Stimulated activated CD8-positive, alpha-beta memory T cell treated with anti-CD3 and anti-CD28 coated beads, Interleukin-4, amount 100 ng/mL, for 1 hour (primary cell): ENCODE measurements around the gene EFCAB3.
A peak's percentile ranks its signal among the peaks of the same experiment; 100 is the strongest.
"Not testable (repeated sequence)": the region's sequence is repeated elsewhere in the genome, so short reads cannot be mapped to it uniquely, and the experiment has no call there.

Experiments used
- DNase-seq, 2 donors: peaks; one replicate each; pipeline ENCODE4 v3.0.0-alpha.2; 2020; ENCODE audit warnings: low read depth in 2 of 2, low spot score in 1 of 2

EFCAB3 gene

DNA sequence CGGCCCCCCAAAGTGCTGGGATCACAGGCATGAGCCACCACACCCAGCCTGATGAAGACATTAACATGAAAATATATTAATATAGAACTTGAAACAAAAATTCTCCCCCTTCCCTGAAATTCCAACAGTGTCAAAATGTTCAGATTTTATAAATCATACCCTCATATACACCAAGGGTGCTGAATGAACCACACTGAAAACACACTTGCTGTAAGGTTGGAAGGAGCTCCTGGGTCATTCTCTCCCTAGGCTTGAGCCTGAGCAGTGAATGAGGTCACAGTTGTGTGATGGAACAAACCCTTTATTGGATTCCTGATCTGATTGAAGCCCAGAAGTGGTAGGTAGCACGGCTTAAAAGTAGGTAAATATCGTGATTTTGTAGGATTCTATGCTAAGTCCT lies at the start of gene EFCAB3:
Gene EFCAB3 (plus strand): TSS at position 301 of the 400 bp plus-strand sequence. CDS start 2,427 bp downstream, outside the sequence.
- no peak for DNase-seq

GRCh38 chr17:62336527-62336926 lies 43.8 kb upstream of the EFCAB3 start:
- DNase-seq: no peak

DNA sequence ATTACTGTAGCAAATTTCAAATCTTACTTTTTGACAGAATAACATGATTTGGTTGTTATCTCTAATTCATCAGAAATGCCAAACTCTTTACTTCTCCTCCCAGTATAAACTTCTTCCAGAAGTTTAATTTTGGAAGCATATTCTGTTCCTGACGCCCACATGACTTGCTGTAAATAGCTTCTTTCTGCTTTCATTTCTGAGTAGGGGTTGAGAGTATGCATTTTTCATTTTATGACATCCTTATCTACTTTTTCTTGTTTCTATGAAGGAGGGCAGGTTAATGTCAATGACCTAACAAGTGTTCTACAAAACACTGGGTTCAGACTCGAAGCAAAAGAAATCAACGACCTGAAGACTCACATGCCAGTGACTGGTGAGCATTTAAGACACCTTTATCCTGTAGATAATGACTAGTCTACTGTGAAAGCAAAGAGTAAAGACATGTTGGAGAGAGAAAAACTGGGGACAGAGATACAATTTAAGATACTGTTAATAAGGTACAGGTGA lies 36.5 kb upstream of the EFCAB3 start:
- no peak for DNase-seq

GRCh38 chr17:62351176-62351575 lies 29.2 kb upstream of the EFCAB3 start:
- DNase-seq: no peak

DNA sequence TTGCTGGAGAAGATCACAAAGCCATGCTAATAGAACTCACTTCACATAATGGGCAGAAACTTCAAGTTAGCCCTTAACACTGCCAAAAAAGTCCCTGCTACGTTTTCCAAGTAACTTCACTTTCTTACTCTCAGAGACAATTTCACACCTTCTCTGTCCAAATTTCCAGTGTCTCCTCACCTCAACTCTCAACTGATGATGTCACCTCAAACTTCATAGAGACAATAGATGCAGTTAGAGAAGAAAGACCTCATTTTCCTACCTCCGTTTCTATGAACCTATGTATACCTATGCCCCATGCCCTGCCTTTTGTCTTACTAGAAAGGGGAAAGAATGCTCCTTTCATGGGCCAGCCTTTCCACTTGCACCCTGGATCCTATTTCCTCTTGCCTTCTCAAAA lies 14.2 kb upstream of the EFCAB3 start:
- DNase-seq: no peak

DNA sequence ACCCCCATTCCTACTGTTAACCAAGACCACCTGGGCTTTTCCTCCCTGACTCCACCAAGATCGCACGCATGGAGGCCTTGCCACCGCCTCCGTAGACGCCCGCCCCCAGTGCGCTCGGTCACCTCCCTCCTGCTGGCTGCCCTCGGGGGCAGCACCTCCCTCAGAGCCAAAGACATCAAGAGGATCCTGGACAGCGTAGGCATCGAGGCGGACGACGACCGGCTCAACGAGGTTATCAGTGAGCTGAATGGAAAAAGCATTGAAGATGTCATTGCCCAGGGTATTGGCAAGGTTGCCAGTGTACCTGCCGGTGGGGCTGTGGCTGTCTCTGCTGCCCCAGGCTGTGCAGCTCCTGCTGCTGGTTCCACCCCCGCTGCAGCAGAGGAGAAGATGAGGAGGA lies 1.2 kb downstream of the EFCAB3 start:
- DNase-seq: no peak

- DNase-seq: no peak
Observed at GRCh38 chr17:62388856-62389255, 8.5 kb downstream of the EFCAB3 start.

DNA sequence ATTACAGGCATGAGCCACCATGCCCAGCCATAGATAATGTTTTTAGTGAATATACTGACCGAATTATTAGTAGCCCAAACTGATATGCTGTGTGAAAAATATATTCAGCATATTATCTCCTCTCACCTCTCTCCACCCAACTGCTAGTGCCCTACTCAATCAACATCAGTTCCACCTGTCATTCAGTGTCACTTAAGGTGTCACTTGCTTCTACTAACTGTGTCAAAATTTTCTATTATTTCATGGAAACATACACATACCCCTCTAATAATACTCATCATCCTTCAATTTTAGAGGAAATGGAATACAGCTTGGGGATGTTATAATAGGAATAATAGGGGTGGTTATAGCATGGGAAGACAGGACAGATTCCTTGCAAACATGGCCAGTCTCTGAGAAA lies 12.6 kb downstream of the EFCAB3 start:
- DNase-seq: no peak

DNA sequence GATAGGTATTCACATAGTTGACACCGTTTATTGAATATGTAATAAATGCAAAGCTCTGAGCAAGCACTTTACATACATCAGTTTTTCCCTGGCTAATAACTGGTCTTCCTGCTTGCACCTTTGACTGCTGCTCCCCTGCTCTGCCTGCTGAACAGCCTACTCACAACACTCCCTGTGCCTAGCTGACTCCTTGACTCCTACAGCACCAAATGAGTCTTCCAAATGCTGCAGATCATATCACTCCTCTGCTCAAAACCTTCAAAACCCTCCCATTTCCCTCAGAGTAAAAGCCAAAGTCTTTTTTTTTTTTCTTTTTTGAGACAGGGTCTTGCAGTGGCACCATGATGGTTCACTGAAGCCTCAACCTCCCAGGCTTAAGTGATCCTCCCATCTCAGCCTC lies 18.5 kb downstream of the EFCAB3 start:
- DNase-seq: no peak

DNA sequence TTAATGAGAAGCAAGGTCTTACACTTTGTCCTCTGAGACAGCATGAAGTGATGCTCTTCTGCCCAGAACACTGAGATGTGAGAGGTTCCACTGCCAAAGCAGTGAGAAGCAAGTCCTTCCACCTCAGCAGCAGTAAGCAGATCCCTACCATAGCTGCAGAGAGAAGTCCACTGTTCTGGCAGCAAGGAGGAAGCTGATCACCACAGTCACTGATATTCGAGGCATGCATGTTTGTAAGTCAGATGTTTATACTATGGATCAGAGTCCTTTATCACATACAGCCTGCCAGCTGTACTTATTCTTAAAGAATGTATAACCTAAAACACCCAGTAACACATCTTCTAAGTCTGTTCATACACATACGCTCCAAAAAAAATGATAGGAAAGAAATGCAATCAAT lies 25.1 kb downstream of the EFCAB3 start:
- no peak for DNase-seq

- not testable (repeated sequence) for DNase-seq
Observed at GRCh38 chr17:62413090-62413489, 32.7 kb downstream of the EFCAB3 start.

DNA sequence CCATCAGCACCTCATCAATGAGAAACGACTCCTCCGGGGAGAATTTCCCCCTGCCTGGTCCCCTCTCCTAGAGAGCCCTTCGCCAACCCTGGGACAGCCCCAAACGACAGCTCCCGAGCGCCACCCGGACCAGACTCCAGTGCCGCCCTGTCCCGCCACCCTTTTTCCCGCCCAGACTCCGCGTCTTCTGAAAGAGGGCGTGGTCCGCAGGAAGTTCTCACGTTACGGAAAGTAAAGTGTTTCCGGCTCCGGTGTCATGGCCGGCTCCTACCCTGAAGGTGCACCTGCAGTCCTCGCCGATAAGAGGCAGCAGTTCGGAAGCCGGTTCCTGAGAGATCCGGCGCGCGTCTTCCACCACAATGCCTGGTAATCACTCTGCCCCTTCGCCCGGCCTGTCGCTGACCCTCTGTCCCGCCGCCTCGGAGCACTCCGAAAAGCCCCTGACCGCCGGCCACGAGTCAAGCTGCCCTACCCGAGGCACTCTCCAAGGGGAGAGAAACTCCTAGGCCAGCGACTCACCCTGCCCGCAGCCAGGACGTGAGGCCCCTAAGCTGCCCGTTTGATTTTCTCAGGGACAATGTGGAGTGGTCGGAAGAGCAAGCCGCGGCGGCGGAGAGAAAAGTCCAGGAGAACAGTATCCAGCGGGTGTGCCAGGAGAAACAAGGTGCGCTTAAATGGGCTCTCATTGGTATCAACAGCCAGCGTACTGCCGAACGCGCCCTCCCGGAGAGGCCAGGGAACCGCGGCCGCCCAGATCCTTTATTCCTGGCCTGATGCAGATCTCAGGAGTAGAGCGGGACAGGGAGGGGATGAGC lies 43.5 kb downstream of the EFCAB3 start, which contains the start of gene METTL2A:
Gene METTL2A (plus strand): TSS at position 251 of the 815 bp plus-strand sequence. CDS start 6 bp downstream, at position 257.
- DNase-seq: peak; percentile 59 to 73

GRCh38 chr17:62426214-62426613 lies 45.9 kb downstream of the EFCAB3 start:
- not testable (repeated sequence) for DNase-seq

DNA sequence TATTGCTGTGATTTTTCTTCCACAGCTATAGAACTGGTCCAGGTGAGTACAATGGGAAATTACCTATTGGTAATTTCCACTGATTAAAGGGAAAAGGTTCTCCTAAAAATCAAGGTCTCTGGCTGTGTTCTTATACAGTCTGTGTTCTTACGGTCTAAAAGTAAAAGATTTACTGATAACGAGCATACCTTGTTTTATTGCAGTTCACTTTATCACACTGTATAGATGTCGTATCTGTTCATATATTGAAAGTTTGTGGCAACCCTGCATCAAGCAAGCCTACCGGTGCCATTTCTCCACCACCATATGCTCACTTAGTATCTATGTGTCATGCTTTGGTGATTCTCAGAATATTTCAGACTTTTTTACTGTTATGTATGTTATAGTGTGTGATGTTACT lies 54.9 kb downstream of the EFCAB3 start:
- DNase-seq: not testable (repeated sequence)

- not testable (repeated sequence) for DNase-seq
Observed at GRCh38 chr17:62441181-62441580, 60.8 kb downstream of the EFCAB3 start.

- DNase-seq: no peak
Observed at GRCh38 chr17:62444063-62444462, 63.7 kb downstream of the EFCAB3 start.

DNA sequence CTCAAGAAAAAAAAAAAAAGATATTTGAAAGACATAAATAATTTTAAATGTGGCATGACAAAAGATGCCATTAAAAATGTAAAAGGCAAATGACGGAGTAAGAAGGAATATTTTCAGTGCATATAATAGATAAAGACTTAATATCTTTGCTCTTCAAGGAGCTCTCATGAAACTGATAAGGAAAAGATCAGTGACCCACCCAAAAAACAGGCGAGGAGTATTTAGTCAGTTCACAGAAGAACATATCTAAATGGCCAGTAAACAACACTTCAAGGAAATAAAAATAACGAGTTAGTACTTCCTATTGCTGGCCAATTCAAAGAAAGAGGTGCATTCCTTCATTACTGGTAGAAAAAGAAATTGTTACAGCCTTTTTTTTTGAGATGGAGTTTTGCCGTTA lies 65.4 kb downstream of the EFCAB3 start:
- not testable (repeated sequence) for DNase-seq

DNA sequence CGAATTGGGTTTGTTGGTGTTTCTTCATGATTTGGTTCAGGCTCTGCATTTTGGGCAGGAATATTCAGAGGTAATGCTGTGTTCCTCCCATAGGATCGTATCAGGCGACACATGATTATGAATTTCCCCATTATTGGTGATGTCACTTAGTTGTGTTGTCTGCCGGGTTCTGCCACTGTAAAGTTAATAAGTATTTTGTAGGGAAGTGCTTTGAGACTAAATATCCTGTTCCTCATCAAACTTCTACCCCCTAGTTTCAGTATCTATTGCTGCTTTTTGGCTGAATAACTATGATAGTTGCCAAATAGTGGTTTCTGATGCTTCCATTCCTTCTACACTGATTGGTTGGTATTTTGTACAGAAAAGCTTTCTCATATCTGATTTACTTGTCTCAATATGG lies 71.8 kb downstream of the EFCAB3 start:
- DNase-seq: not testable (repeated sequence)

DNA sequence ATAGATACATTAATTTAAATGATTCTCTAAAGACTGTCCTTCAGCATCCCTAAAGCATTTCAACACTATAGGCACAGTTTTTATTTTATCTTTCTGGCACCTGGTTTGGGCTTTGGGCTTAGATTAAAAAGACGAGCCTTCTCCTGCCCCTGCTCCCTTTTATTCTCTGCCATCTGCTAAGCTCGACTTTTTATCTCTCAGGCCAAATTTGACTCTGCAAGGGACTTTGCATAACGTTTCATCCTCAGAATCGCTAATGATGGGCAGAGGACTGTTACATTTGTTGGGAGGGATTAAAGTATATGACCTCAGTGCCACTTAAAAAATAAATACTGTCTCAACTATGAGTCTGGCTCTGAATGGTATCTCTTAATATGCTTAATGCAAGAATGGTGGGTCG lies 72.7 kb downstream of the EFCAB3 start:
- not testable (repeated sequence) for DNase-seq

DNA sequence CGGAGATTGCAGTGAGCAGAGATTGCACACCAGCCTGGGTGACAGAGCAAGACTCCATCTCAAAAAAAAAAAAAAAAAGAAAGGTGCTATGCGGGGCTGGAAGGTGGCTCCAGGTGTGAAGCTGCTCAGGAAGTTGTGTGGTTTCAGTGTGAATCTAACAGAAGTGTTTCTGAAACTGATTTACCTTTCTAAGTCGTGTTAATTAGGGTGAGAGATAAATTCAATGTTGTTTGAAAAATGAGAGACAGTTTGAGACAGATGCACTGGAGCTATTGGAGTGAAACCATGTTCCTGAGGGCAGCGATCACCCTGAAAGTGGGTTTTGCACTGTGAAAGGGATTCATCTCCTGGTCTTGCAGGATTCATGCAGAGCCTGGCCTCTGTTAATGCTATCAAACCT lies 73.3 kb downstream of the EFCAB3 start:
- DNase-seq: not testable (repeated sequence)

DNA sequence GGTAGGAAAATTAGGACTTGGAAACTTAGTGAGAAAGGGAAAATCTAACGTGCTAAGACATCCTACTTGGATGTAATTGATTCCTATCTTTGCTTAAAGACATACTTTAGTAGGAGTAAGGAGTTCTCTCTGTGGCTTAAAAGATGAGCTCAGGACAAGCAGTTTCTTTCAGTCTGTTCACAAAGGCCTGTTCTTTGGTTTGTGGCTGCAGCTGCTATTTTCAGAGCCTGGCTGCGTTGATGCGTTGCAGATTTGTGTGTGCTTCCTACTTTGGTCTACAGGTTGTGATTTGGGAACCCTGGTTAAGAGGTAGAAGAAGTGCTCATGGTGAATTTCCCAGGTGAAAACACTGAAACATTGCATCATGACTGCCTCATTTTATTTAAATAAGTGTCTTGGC lies 73.8 kb downstream of the EFCAB3 start:
- DNase-seq: not testable (repeated sequence)

DNA sequence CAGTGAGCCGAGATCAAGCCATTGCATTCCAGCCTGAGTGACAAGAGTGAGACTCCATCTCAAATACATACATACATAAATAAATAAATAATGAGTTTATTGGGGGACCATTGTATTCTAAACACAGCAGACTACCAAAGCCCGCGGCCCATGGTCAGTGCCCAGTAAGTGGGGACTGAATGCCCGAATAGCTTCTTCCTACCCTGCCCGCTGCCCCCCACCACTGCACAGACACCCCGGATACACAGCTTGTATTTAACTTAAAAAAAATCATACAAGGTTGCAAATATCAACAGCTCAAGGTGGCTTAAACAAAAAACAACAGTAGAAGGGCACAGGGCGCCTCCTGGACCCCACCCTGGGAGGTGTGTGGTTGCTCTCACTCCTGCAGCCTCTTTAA lies 75.7 kb downstream of the EFCAB3 start:
- no peak for DNase-seq

DNA sequence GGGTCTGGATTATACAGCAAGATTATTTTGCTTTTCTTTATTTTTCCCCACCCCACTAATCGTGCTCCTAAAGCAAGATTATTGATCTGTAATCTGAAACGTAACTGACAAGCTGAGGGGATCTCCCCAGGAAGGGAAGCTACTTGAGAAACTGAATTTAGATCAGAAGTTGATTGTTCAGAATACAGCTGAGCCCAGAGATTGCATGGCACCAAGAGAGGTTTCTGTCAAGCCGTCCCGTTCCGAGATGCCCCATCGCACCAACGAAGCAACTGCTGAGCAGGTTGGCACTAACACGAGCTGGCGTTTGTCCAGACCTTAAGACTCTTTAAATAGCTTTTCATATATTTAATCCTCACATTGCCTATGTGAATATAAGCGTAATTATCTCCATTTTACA lies 78.1 kb downstream of the EFCAB3 start:
- DNase-seq: not testable (repeated sequence)
